ENCODE data around the gene ECM2.

ECM2 gene

GRCh38 chr9:92496396-92497176, 39.2 kb downstream of the ECM2 start:
- DNase-seq, result no peak

DNA sequence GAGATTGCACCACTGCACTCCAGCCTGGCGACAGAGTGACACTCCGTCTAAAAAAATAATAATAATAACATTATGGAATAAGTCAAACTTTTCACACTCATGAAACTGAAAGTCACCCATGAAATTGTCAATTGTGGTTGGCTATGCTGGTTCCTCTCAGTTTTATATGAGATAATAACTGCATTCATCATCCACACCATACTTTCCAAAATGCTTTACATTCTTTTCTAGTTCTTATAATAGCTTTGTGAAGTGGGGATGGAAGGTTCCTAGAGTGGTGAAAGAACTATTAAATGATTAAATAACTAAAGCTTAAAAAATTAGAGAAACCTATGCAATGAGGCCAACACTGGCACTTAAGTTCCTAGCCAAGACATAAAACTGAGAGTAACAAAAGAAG, 40.9 kb downstream of the ECM2 start:
- DNase-seq, result no peak

DNA sequence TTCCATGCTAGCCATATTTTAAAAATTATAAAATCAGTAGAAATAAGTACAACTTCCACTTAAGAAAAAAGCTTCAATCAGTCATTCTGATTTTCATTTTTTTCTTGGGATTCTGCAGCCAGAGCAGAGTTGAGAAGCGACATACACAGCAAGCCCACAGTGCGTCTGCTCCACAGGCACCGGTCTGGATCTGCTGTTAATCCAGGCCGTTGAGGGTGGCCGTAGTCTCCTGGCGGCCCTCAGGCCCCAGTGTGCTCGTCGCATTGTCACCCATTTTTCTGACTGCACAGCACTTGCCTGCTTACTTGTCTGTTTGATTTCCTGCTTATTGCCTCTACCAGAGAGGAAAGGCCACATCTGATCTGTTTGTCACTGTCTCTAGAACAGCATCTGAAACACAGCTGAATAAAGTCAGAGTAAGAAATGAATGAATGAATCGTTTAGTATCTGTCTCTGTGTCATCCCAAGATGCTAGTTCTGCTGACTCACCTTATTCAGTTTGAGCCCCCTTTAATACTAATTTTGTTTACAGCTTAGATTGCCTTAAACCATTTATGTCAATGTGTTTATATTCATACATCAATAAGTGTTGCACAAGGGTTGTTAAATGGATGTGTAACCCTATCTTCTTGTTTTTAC, 41.9 kb downstream of the ECM2 start:
- no peak for DNase-seq

GRCh38 chr9:92492781-92493401, 42.9 kb downstream of the ECM2 start:
- DNase-seq, result no peak

- no peak for DNase-seq
Observed at GRCh38 chr9:92488681-92489550, 46.9 kb downstream of the ECM2 start.

DNA sequence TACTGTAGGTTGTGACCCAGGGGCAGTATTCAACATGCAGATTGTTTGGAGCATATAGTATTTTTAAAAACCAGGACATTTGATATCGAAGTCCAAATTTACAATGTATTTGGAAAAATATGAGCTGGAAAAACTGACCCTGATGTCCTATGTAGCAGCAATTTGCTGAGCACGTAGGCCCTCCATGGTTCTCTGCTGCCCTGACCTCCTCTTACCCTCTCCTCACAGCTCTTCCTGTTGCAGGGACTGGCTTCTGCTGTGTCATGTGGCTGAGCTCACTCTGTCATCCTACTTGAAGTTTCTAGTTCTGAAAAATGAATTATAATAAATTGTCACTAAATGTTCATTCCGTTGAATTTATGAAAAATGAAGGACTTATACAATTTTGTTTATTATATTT, 49.4 kb downstream of the ECM2 start:
- DNase-seq, result no peak

DNA sequence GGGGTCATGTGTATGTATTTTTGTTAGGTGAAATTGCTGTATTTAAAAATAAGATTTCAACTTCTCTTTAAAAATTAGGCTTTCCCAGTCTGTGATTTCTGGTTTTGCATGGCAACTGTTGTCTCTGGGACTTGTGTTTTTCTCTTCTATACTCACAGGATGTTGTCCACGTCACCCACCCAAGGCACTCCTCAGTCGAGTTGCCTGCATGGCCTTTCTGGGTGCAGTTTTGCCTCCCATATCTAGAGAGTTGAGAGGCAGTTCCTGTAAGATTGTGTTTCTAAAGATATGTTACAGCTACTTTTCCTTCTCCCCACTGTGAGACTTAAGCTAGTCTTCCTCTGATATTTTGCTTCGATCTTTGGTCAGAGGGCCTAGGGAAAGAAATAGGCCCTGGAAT, 51.2 kb downstream of the ECM2 start:
- DNase-seq, result no peak

- no peak for DNase-seq
Observed at GRCh38 chr9:92483627-92484545, 51.9 kb downstream of the ECM2 start.

- DNase-seq, result no peak
Observed at GRCh38 chr9:92482805-92483204, 53.0 kb downstream of the ECM2 start.

GRCh38 chr9:92482329-92482728, 53.5 kb downstream of the ECM2 start, which contains the start of gene ASPN:
Gene ASPN, minus strand, starts transcription at chr9:92482506.
- no peak for DNase-seq

GRCh38 chr9:92480986-92481633, 54.7 kb downstream of the ECM2 start:
- no peak for DNase-seq

DNA sequence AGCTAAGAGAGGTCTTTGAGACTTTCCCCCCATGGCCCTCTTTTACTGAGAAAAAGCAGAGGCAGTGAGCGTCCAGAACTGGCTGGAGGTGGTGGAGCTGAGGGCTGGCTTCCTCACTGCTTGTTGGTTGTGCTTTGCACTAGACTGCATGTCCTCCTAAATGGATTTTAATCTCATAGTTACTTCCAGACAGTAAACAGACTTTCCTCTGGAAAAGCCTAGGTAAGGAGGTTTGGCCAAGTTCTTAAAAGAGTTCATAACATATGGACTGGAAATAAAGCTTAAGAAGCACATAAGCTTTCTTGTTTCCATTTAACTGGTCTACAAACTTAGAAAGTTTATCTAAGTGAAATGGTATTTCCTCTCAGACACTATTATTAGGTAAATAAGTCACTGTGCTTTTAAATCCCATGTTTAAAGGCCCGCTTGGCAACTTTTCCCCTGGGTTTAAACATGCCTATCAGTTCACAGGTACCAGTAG, 55.5 kb downstream of the ECM2 start:
- no peak for DNase-seq

DNA sequence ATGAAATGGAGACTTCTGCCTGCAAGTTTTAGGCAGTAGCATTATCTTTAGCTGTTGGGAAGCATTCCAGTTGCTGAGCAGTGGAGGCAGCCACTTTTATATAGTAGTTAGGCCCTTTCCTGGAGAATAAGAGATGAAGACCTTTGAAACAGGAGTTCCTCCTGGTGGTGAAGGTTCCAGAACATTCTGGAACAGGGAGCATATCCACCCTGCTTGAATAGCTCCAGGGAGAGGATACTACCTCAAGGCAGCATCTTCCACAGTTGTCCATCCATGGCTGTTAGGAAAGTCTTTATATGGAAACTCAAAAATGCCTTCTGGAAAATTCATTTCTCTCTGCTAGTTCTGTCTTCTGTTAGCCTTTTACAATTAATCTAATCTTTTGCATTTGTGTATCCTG, 56.4 kb downstream of the ECM2 start:
- DNase-seq, result no peak

DNA sequence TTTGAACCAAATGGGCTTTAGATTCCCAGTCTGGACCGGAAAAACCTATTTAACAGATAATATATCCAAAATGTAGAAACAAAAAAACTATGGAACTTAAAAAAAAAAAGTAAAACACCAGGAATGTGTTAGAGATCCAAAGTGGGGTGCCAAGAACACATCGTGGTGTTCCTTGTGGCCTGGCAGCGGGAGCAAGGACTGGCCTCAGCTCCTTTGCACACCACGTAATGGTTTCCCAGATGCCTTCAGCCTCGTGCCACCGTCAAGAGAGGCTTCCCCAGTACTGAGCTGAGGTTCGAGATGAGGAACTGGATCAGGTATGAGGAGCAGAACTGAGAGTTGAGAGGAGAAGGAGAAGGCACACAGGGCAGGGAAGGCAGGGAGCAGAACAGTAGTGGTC, 57.0 kb downstream of the ECM2 start:
- no peak for DNase-seq

GRCh38 chr9:92476962-92477361, 58.8 kb downstream of the ECM2 start:
- DNase-seq, result no peak

GRCh38 chr9:92474587-92474986, 61.2 kb downstream of the ECM2 start:
- no peak for DNase-seq

DNA sequence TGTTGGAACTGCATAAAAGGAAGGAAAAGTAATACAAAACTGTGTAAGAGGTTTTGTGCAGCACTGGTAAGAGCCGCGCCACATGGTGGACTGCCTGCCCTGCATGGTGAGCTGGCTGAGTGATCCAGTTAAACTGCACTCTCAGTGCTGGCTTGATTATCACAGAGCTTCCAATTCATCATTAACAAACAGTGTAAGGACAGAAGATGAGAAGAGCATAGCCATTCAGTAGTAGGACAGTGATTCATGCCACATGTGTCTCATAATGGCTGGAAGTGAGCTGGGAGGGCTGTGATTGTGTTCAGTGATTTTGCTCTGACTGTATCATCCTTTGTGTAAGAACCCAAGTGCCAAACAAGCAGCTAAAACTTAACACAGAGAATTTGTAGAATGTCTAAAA, 67.6 kb downstream of the ECM2 start:
- DNase-seq, result no peak

- no peak for DNase-seq
Observed at GRCh38 chr9:92467511-92467910, 68.3 kb downstream of the ECM2 start.

GRCh38 chr9:92467041-92467440, 68.7 kb downstream of the ECM2 start:
- DNase-seq, result no peak

- DNase-seq, result no peak
Observed at GRCh38 chr9:92463984-92464383, 71.8 kb downstream of the ECM2 start.

- DNase-seq, result no peak
Observed at GRCh38 chr9:92463387-92463786, 72.4 kb downstream of the ECM2 start.
